Measurements from ENCODE around the gene DSCAM. TPM values are rescaled to one million over a fixed set of nuclear protein-coding genes. Genes with fewer than 3 reads are reported as not detected.

The DSCAM gene
- total RNA-seq, 1 donor = not detected

DNA sequence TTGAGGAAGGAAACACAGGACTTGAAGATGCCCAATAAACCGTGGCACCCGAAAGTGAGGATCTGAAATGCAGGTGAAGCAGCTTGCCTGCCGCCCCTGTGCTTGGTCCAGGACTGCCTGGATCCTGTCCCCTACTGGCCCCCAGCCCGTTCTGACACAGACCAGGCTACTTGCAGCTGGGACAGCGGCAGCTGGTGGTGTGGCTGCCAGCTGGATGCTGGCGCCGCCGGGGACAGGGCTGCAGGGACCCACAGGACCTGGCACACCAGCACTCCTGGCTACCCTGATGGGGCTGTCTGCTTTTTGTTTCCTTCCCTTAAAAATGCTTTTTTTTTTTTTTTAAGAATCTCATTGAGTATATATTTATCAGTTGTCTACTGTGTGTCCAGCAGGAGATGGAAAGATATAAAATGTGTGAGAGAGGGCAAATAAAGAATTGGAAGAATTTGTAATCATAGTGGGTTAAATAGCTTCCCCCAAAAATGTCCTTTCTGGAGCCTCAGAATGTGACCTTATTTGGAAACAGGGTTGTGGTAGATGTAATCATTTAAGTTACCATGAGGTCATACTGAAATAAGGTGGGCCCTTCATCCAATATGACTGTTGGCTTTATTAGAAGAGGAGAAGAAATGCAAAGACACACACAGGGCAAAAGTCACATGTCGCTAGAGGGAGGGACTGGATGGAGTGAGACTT is 165.6 kb downstream of the DSCAM start:
- DNase-seq (ENCODE audit: low read depth) = no peak
- no peak overlapping the region for H3K4me3 ChIP-seq (ENCODE audit: low read depth, low read length)
- TF ChIP-seq, protein P1, sequence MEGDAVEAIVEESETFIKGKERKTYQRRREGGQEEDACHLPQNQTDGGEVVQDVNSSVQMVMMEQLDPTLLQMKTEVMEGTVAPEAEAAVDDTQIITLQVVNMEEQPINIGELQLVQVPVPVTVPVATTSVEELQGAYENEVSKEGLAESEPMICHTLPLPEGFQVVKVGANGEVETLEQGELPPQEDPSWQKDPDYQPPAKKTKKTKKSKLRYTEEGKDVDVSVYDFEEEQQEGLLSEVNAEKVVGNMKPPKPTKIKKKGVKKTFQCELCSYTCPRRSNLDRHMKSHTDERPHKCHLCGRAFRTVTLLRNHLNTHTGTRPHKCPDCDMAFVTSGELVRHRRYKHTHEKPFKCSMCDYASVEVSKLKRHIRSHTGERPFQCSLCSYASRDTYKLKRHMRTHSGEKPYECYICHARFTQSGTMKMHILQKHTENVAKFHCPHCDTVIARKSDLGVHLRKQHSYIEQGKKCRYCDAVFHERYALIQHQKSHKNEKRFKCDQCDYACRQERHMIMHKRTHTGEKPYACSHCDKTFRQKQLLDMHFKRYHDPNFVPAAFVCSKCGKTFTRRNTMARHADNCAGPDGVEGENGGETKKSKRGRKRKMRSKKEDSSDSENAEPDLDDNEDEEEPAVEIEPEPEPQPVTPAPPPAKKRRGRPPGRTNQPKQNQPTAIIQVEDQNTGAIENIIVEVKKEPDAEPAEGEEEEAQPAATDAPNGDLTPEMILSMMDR (IDR thresholded peaks at IDR 0.05; ENCODE audit: insufficient read depth, low read depth, low read length) = no peak

GRCh38 chr21:40680311-40680710 is 166.6 kb downstream of the DSCAM start:
- no peak for DNase-seq (ENCODE audit: low read depth)
- TF ChIP-seq, protein P1 (IDR thresholded peaks at IDR 0.05; ENCODE audit: insufficient read depth, low read depth, low read length) = no peak

DNA sequence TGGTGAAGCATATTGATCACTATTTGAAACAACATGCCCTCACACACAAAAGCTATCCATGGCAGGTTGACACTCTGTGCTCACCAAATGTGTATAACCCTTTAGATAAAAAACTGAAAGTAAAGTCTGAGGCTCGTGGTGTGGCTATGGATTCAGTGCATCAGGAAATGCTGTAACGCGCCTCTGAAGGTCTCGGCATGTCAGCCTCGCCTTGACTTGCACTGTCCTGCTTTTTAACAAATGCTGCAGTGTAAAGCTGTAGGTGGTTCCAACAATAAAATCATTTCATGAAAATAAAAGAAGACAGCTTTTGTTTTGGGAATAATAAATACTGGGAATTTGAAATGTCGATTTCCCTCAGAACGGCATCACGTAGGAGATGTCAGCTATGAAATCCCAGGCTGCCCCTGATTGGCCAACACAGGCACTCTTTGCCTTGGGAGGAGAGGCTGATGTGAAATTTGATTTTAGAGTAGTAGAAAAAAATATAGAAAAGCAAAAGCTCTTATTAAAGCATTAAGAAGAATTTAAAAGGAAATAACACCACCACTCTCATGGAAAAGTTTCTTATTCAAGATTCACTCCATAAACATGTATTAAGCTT is 168.2 kb downstream of the DSCAM start:
- TF ChIP-seq, protein P1 (IDR thresholded peaks at IDR 0.05; ENCODE audit: insufficient read depth, low read depth, low read length) = no peak
- no peak overlapping the region for H3K4me3 ChIP-seq (ENCODE audit: low read depth, low read length)
- no peak for DNase-seq (ENCODE audit: low read depth)

More at GRCh38 chr21:40680311-40680710, 166.6 kb downstream of the DSCAM start:
- no peak overlapping the region for H3K4me3 ChIP-seq (ENCODE audit: low read depth, low read length)

DNA sequence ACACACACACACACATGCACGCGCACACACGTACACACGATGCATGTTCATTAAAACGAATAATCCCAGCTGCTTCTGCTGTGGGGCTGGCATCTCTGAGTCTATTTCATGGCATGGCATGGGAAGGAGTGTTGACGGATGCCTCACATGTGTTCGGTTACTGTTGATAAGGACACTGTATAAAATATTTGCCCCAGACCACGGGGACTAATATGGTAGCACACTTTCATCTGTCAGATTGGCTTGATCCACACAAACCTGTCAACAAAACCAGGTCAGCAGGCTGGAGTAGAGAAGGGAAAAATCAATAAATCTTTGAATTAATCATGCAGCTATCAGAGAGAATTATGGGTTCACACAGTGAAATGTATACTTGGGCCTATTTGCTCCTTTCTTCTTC is 171.9 kb downstream of the DSCAM start:
- TF ChIP-seq, protein P1 (IDR thresholded peaks at IDR 0.05; ENCODE audit: insufficient read depth, low read depth, low read length) = no peak
- H3K4me3 ChIP-seq (ENCODE audit: low read depth, low read length) = no peak overlapping the region
- no peak for DNase-seq (ENCODE audit: low read depth)

- TF ChIP-seq, protein P1 (IDR thresholded peaks at IDR 0.05; ENCODE audit: insufficient read depth, low read depth, low read length) = no peak
- DNase-seq (ENCODE audit: low read depth) = no peak
- H3K4me3 ChIP-seq (ENCODE audit: low read depth, low read length) = no peak overlapping the region
Measured at GRCh38 chr21:40672602-40673001, 174.4 kb downstream of the DSCAM start.

DNA sequence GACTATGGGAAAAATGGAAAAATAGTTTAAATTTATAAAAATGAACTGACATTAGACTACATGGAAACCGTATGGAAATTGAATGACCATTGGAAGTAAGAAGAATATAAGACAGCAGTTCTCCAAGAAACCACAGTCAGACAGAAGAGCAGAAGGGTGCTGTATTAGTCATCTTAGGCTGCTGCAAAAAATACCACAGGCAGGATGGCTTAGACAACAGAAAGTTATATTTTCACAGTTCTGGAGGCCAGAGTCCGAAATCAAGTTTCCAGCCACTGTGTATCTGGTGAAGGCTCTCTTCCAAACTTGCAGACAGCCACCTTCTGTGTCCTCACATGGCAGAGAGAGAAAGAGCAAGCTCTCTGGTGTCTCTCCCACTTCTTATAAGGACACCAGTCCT is 175.2 kb downstream of the DSCAM start:
- H3K4me3 ChIP-seq (ENCODE audit: low read depth, low read length) = no peak overlapping the region
- DNase-seq (ENCODE audit: low read depth) = no peak
- TF ChIP-seq, protein P1 (IDR thresholded peaks at IDR 0.05; ENCODE audit: insufficient read depth, low read depth, low read length) = no peak
